HepG2 (cell line): ENCODE data around the gene TFCP2L1. TPM values are rescaled to one million over a fixed set of nuclear protein-coding genes. Genes with fewer than 3 reads are reported as not detected.

Experiments
- ATAC-seq: fragments of 200-7000 bp; cut with Tn5 transposase; 3 replicates; pipeline ENCODE4 v1.9.1; 2020; ENCODE audit warnings: mild to moderate bottlenecking, moderate library complexity
- BruUV-seq: library from RNA; stranded (reverse); fragments of 400-500 nt; replicated peaks from 2 replicates; lab custom pipeline; 2021; lab: Mats Ljungman, UMichigan
- CTCF ChIA-PET: fragments of 300-600 bp; formaldehyde crosslinking; extraction: SDS; loops from one replicate; lab custom pipeline; 2021; ENCODE audit warnings: low total read pairs, inconsistent platforms, low intra/inter-chr PET ratio; lab: Yijun Ruan, JAX
- POLR2A ChIA-PET: fragments of 350-600 bp; sonication (Branson Sonifier 250); formaldehyde crosslinking; loops from one replicate; lab custom pipeline; 2020; ENCODE audit warnings: antibody characterized with exemption, inconsistent platforms; lab: Yijun Ruan, JAX
- DNase-seq: peaks from one replicate; pipeline ENCODE4 v3.0.0-alpha.2; 2015; ENCODE audit warnings: low spot score
- FAIRE-seq: peaks from 3 replicates; lab custom pipeline; 2011; peaks lifted over from hg19 to GRCh38; lab: Jason Lieb, UNC
- H2AFZ ChIP-seq: one replicate; pipeline ENCODE4 v1.6.1; 2011; ENCODE audit warnings: low read length, inconsistent platforms
- H3K27ac ChIP-seq: fragments of 300-600 bp; 3 replicates; pipeline ENCODE4 v1.8.0; 2011; ENCODE audit warnings: mixed run types, mild to moderate bottlenecking, mixed read lengths, low read length, inconsistent platforms; ENCODE audit not compliant: insufficient read depth; ENCODE audit errors: extremely low read length
- H3K27me3 ChIP-seq, 2 experiments: fragments of 200-600 bp in 1 of 2; 2 replicates in 1 of 2; 3 replicates in 1 of 2; pipeline versions ENCODE4 v1.6.0 to v1.8.0; 2011; ENCODE audit warnings: low read length in 2 of 2, mild to moderate bottlenecking in 2 of 2, moderate library complexity in 2 of 2, inconsistent platforms in 1 of 2; ENCODE audit not compliant: insufficient read depth in 2 of 2, control insufficient read depth in 1 of 2
- H3K36me3 ChIP-seq, 2 experiments: fragments of 200-600 bp in 1 of 2; replicated peaks in 1 of 2; 2 replicates in 1 of 2; 3 replicates in 1 of 2; pipeline versions ENCODE4 v1.5.1 to v1.8.0; 2011; ENCODE audit warnings: low read length in 2 of 2, inconsistent platforms in 1 of 2; ENCODE audit not compliant: insufficient read depth in 2 of 2, control insufficient read depth in 1 of 2
- H3K4me1 ChIP-seq: 2 replicates; pipeline ENCODE4 v1.5.1; 2012; ENCODE audit warnings: low read length, inconsistent platforms; ENCODE audit not compliant: insufficient read depth
- H3K4me2 ChIP-seq: 2 replicates; pipeline ENCODE4 v1.6.0; 2011; ENCODE audit warnings: low read depth, low read length, inconsistent platforms
- H3K4me3 ChIP-seq, 3 experiments: fragments of 200-600 bp in 1 of 3; sonication (generic), shearing (Covaris generic) in 1 of 3; replicated peaks in 1 of 3; 2 replicates each; pipeline ENCODE4 v1.5.1; 2011 to 2016; ENCODE audit warnings: low read length in 3 of 3, inconsistent platforms in 2 of 3, low read depth in 2 of 3, mild to moderate bottlenecking in 2 of 3, control low read depth in 1 of 3, mixed read lengths in 1 of 3; ENCODE audit not compliant: insufficient read depth in 1 of 3
- H3K79me2 ChIP-seq: one replicate; pipeline ENCODE4 v1.6.1; 2011; ENCODE audit warnings: low read length, inconsistent platforms; ENCODE audit not compliant: insufficient read depth
- H3K9ac ChIP-seq: 2 replicates; pipeline ENCODE4 v1.6.0; 2011; ENCODE audit warnings: mild to moderate bottlenecking, low read depth, low read length, inconsistent platforms; ENCODE audit not compliant: insufficient read depth
- H3K9me3 ChIP-seq: 2 replicates; pipeline ENCODE4 v1.5.1; 2012; ENCODE audit warnings: mild to moderate bottlenecking, low read length
- H4K20me1 ChIP-seq: 2 replicates; pipeline ENCODE4 v1.6.0; 2011; ENCODE audit warnings: inconsistent platforms, mild to moderate bottlenecking, low read length, moderate library complexity; ENCODE audit not compliant: insufficient read depth
- CBFB ChIP-seq: sonication (generic); formaldehyde crosslinking; IDR thresholded peaks from 2 replicates; pipeline ENCODE4 v1.4.0; 2020; ENCODE audit warnings: missing genetic modification reagents
- FOXM1 ChIP-seq: sonication (generic); formaldehyde crosslinking; IDR thresholded peaks from 2 replicates; pipeline ENCODE4 v1.5.0; 2020; ENCODE audit warnings: missing genetic modification reagents
- HNF4G ChIP-seq, 2 experiments: sonication (generic) in 1 of 2; formaldehyde crosslinking in 1 of 2; IDR thresholded peaks; 2 replicates each; pipeline versions ENCODE4 v1.4.0 to v1.6.1; 2011 to 2020; ENCODE audit warnings: borderline replicate concordance in 2 of 2, low read depth in 2 of 2, mild to moderate bottlenecking in 2 of 2, low read length in 1 of 2, missing genetic modification reagents in 1 of 2, moderate library complexity in 1 of 2
- KLF16 ChIP-seq, 2 experiments: sonication (generic) in 1 of 2; formaldehyde crosslinking in 1 of 2; IDR thresholded peaks; 2 replicates each; pipeline versions ENCODE4 v1.6.1 to v1.8.0; 2016 to 2023; ENCODE audit warnings: missing genetic modification reagents in 2 of 2, missing compliant biosample characterization in 1 of 2
- MLLT10 ChIP-seq: sonication (generic); formaldehyde crosslinking; IDR thresholded peaks from 2 replicates; pipeline ENCODE4 v1.4.0; 2020; ENCODE audit warnings: missing genetic modification reagents
- NFKBIZ ChIP-seq: IDR thresholded peaks from 2 replicates; pipeline ENCODE4 v1.6.1; 2018; ENCODE audit warnings: missing genetic modification reagents, missing compliant biosample characterization
- PITX1 ChIP-seq: sonication (generic); formaldehyde crosslinking; IDR thresholded peaks from 2 replicates; pipeline ENCODE4 v1.5.1; 2020; ENCODE audit warnings: mild to moderate bottlenecking, missing genetic modification reagents
- RNF219 ChIP-seq: sonication (generic); formaldehyde crosslinking; IDR thresholded peaks from 2 replicates; pipeline ENCODE4 v1.5.0; 2020; ENCODE audit warnings: mild to moderate bottlenecking, missing genetic modification reagents
- TARDBP ChIP-seq: sonication (generic); formaldehyde crosslinking; IDR thresholded peaks from 2 replicates; pipeline ENCODE4 v1.8.0; 2022; ENCODE audit warnings: mild to moderate bottlenecking, missing genetic modification reagents
- ZBTB42 ChIP-seq: sonication (generic); formaldehyde crosslinking; IDR thresholded peaks from 2 replicates; pipeline ENCODE4 v1.5.0; 2020; ENCODE audit warnings: mild to moderate bottlenecking, missing genetic modification reagents
- ZFP36L2 ChIP-seq: sonication (generic); formaldehyde crosslinking; IDR thresholded peaks from 2 replicates; pipeline ENCODE4 v1.4.0; 2020; ENCODE audit warnings: missing genetic modification reagents
- ZNF232 ChIP-seq: sonication (generic); formaldehyde crosslinking; IDR thresholded peaks from 2 replicates; pipeline ENCODE4 v1.4.0; 2020; ENCODE audit warnings: missing genetic modification reagents, borderline replicate concordance
- ZNF275 ChIP-seq: sonication (generic); formaldehyde crosslinking; IDR thresholded peaks from 2 replicates; pipeline ENCODE4 v1.8.0; 2022; ENCODE audit warnings: missing genetic modification reagents, mild to moderate bottlenecking, inconsistent platforms, borderline replicate concordance
- ZNF558 ChIP-seq: sonication (generic); formaldehyde crosslinking; IDR thresholded peaks from 2 replicates; pipeline ENCODE4 v1.9.0; 2022; ENCODE audit warnings: mild to moderate bottlenecking, missing genetic modification reagents, borderline replicate concordance
- ZNF629 ChIP-seq: sonication (generic); formaldehyde crosslinking; conservative IDR thresholded peaks from 2 replicates; pipeline ENCODE4 v1.5.0; 2020; ENCODE audit warnings: missing genetic modification reagents
- ZNF761 ChIP-seq: sonication (generic); formaldehyde crosslinking; conservative IDR thresholded peaks from 2 replicates; pipeline ENCODE4 v1.4.0; 2020; ENCODE audit warnings: mild to moderate bottlenecking, missing genetic modification reagents
- WGBS: methylation state at CpG from one replicate; pipeline ENCODE4 v1.1.6; 2017; ENCODE audit warnings: low lambda C conversion rate; 5-methylcytosine and 5-hydroxymethylcytosine counted together
- in situ Hi-C: cut with HindIII; loops from 2 replicates; pipeline ENCODE4 v1.10.0; 2017; ENCODE audit warnings: low pct_unique_long_range_greater_than_20kb; ENCODE audit not compliant: extremely low pct_ligation_motif_present
- intact Hi-C: fragments of 100-400 bp; cut with micrococcal nuclease; formaldehyde crosslinking; loops from one replicate; pipeline ENCODE4 v1.10.0; 2022; ENCODE audit not compliant: unreplicated experiment
- polyA plus RNA-seq, 8 experiments: library from polyadenylated mRNA; depleted of rRNA in 3 of 8; stranded (reverse) in 7 of 8; unstranded in 1 of 8; fragments of >200 nt; fragmentation: Illumina TruSeq in 4 of 8; extraction: Trizol in 4 of 8; gene quantifications; 2 replicates each; pipeline versions ENCODE4 v1.2.1 to v1.2.3, GENCODE V29; 2011 to 2016; ENCODE audit warnings: low read depth in 4 of 8, missing spikeins in 1 of 8, mixed read lengths in 1 of 8; ENCODE audit not compliant: insufficient read depth in 1 of 8
- total RNA-seq, 5 experiments: library from RNA; depleted of rRNA; stranded (reverse); fragments of >200 nt; fragmentation: Illumina TruSeq; extraction: Trizol; gene quantifications; 2 replicates each; pipeline ENCODE4 v1.2.3, GENCODE V29; 2016; ENCODE audit warnings: low read depth in 1 of 5
- TF ChIP-seq, protein P1 (sequence below): sonication (generic); formaldehyde crosslinking; IDR thresholded peaks from 2 replicates; pipeline ENCODE4 v1.5.0; 2020; ENCODE audit warnings: missing genetic modification reagents
- TF ChIP-seq, protein P2 (sequence below): sonication (generic); formaldehyde crosslinking; IDR thresholded peaks from 2 replicates; pipeline ENCODE4 v1.4.0; 2020; ENCODE audit warnings: low read depth, missing genetic modification reagents

TFCP2L1 gene
- total and polyA plus RNA-seq, 2 of the 13 experiments (the other 11 are each of a cell fraction or from before 2014, with no cell fraction given) = under 0.01 TPM; not detected in 1

DNA sequence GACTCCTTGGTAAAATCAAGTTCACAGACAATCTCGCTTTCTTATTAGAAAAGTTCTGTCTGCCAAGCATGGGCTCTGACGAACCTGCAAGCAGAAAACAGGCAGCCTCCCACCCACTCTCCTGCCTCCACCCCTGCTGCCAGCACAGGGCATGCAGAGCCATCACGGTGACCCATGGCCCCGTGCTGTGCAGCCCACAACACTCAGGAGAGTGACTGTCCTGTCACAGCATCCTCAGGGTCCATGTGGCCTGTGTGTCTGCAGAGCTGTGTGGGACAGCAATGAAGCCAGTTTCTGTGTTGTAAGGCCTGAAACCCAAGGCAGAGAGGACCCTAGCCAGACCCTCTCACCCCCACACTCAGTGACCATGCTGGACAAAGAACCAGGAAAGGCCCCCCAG, 46.2 kb downstream of the TFCP2L1 start:
- Histone ChIP-seq H3K4me2 (no peak overlapping the region), H3K9me3 (no peaks in the 10 kb centered on the region), H3K27me3 (peaks cover 25 to 95% of the 10 kb centered on the region in 2 experiments), H3K36me3 (no peaks in the 10 kb centered on the region), H3K4me3 (no peak overlapping the region), H3K27ac (no peak overlapping the region), H3K79me2 (no peaks in the 10 kb centered on the region), H3K4me1 (no peaks in the 10 kb centered on the region), H2AFZ (no peak overlapping the region), H4K20me1 (no peaks in the 10 kb centered on the region), H3K9ac (no peak overlapping the region)
- no TSS peak for BruUV-seq
- DNase-seq (no peak), ATAC-seq (peak; percentile 11; the same call in 1 of the 3 replicates), FAIRE-seq (no peak)
- CTCF ChIA-PET = no interaction called here
- intact Hi-C loops = no loop called here
- in situ Hi-C loops = no loop called here
- WGBS = 26% methylated on average over 4 of the region's 4 CpGs
- POLR2A ChIA-PET = no interaction called here
- TF ChIP-seq ZNF232 (CRISPR knock-in tag) = no peak
- no peak for TF ChIP-seq MLLT10 (CRISPR knock-in tag)
- TF ChIP-seq ZNF761 (CRISPR knock-in tag) = no peak
- TF ChIP-seq PITX1 (CRISPR knock-in tag) = no peak
- TF ChIP-seq, protein P1, sequence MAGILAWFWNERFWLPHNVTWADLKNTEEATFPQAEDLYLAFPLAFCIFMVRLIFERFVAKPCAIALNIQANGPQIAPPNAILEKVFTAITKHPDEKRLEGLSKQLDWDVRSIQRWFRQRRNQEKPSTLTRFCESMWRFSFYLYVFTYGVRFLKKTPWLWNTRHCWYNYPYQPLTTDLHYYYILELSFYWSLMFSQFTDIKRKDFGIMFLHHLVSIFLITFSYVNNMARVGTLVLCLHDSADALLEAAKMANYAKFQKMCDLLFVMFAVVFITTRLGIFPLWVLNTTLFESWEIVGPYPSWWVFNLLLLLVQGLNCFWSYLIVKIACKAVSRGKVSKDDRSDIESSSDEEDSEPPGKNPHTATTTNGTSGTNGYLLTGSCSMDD (CRISPR knock-in tag) = no peak
- TF ChIP-seq ZNF275 (CRISPR knock-in tag) = no peak
- no peak for TF ChIP-seq ZBTB42 (CRISPR knock-in tag)
- TF ChIP-seq CBFB (CRISPR knock-in tag) = no peak
- TF ChIP-seq, protein P2, sequence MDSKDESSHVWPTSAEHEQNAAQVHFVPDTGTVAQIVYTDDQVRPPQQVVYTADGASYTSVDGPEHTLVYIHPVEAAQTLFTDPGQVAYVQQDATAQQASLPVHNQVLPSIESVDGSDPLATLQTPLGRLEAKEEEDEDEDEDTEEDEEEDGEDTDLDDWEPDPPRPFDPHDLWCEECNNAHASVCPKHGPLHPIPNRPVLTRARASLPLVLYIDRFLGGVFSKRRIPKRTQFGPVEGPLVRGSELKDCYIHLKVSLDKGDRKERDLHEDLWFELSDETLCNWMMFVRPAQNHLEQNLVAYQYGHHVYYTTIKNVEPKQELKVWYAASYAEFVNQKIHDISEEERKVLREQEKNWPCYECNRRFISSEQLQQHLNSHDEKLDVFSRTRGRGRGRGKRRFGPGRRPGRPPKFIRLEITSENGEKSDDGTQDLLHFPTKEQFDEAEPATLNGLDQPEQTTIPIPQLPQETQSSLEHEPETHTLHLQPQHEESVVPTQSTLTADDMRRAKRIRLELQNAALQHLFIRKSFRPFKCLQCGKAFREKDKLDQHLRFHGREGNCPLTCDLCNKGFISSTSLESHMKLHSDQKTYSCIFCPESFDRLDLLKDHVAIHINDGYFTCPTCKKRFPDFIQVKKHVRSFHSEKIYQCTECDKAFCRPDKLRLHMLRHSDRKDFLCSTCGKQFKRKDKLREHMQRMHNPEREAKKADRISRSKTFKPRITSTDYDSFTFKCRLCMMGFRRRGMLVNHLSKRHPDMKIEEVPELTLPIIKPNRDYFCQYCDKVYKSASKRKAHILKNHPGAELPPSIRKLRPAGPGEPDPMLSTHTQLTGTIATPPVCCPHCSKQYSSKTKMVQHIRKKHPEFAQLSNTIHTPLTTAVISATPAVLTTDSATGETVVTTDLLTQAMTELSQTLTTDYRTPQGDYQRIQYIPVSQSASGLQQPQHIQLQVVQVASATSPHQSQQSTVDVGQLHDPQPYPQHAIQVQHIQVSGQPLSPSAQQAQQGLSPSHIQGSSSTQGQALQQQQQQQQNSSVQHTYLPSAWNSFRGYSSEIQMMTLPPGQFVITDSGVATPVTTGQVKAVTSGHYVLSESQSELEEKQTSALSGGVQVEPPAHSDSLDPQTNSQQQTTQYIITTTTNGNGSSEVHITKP (CRISPR knock-in tag) = no peak
- no peak for TF ChIP-seq ZFP36L2 (CRISPR knock-in tag)
- no peak for TF ChIP-seq TARDBP (CRISPR knock-in tag)
- no peak for TF ChIP-seq ZNF558 (CRISPR knock-in tag)
- no peak for TF ChIP-seq KLF16 (CRISPR knock-in tag; IDR thresholded peaks at IDR 0.05)
- no peak for TF ChIP-seq ZNF629
- TF ChIP-seq NFKBIZ = no peak
- TF ChIP-seq RNF219 (CRISPR knock-in tag) = no peak
- no peak for TF ChIP-seq FOXM1 (CRISPR knock-in tag)
- TF ChIP-seq HNF4G (IDR thresholded peaks at IDR 0.05; ENCODE audit: borderline replicate concordance, low read depth, low read length) = no peak
- no peak for TF ChIP-seq HNF4G (CRISPR knock-in tag; IDR thresholded peaks at IDR 0.05; ENCODE audit: borderline replicate concordance, low read depth)
